MCF 10A (cell line): Measurements from ENCODE around the gene FZD8. TPM values are rescaled to one million over a fixed set of nuclear protein-coding genes. Genes with fewer than 3 reads are reported as not detected.

Source experiments
- BruUV-seq: library from RNA; stranded (reverse); fragments of 400-500 nt; replicated peaks from 2 replicates; lab custom pipeline; 2021; lab: Mats Ljungman, UMichigan
- CTCF ChIA-PET: fragments of 300-600 bp; sonication (Branson Sonifier 250); formaldehyde crosslinking; extraction: SDS; loops from one replicate; lab custom pipeline; 2021; ENCODE audit warnings: antibody characterized with exemption, inconsistent platforms; lab: Yijun Ruan, JAX
- POLR2A ChIA-PET: fragments of 300-600, 350-650 bp; sonication (Branson Sonifier 250); formaldehyde crosslinking; extraction: SDS; loops from one replicate; lab custom pipeline; 2020; ENCODE audit warnings: antibody characterized with exemption, inconsistent platforms; lab: Yijun Ruan, JAX
- DNase-seq: peaks from one replicate; pipeline ENCODE4 v3.0.0-alpha.2; 2018; ENCODE audit not compliant: unreplicated experiment
- H3K27ac Mint-ChIP-seq: one replicate; pipeline ENCODE4 v1.8.0; 2022; ENCODE audit warnings: mild to moderate bottlenecking, low read depth, mixed read lengths; ENCODE audit not compliant: unreplicated experiment
- H3K27me3 Mint-ChIP-seq: one replicate; pipeline ENCODE4 v1.8.0; 2022; ENCODE audit warnings: mixed read lengths; ENCODE audit not compliant: insufficient read depth, unreplicated experiment
- H3K36me3 Mint-ChIP-seq: one replicate; pipeline ENCODE4 v1.8.0; 2022; ENCODE audit warnings: mild to moderate bottlenecking, moderate library complexity, mixed read lengths; ENCODE audit not compliant: insufficient read depth, unreplicated experiment
- H3K4me1 Mint-ChIP-seq: one replicate; pipeline ENCODE4 v1.8.0; 2022; ENCODE audit warnings: mixed read lengths; ENCODE audit not compliant: insufficient read depth, unreplicated experiment
- H3K4me3 Mint-ChIP-seq: one replicate; pipeline ENCODE4 v1.8.0; 2022; ENCODE audit warnings: mild to moderate bottlenecking, moderate library complexity, mixed read lengths; ENCODE audit not compliant: unreplicated experiment
- H3K9me3 Mint-ChIP-seq: one replicate; pipeline ENCODE4 v1.8.0; 2022; ENCODE audit warnings: mixed read lengths; ENCODE audit not compliant: unreplicated experiment
- CTCF ChIP-seq: fragments of 200-600 bp; IDR thresholded peaks from one replicate; pipeline ENCODE4 v1.8.0; 2022; ENCODE audit warnings: antibody characterized with exemption, mild to moderate bottlenecking; ENCODE audit not compliant: unreplicated experiment
- intact Hi-C: fragments of 100-400 bp; cut with micrococcal nuclease; formaldehyde crosslinking; loops from 2 replicates; pipeline ENCODE4 v1.14.1; 2022
- total RNA-seq: library from RNA; stranded (reverse); gene quantifications from 2 replicates; pipeline ENCODE4 v1.2.3, GENCODE V29; 2022

The FZD8 gene
- total RNA-seq, 1 experiment from 2014 or later = 9.8 TPM

- no peak for DNase-seq
- no TSS peak for BruUV-seq
- H3K9me3 Mint-ChIP-seq = no peaks in the 10 kb centered on the region
- H3K27ac Mint-ChIP-seq = no peak overlapping the region
- H3K36me3 Mint-ChIP-seq = no peaks in the 10 kb centered on the region
- no peaks in the 10 kb centered on the region for H3K27me3 Mint-ChIP-seq
- H3K4me1 Mint-ChIP-seq = no peaks in the 10 kb centered on the region
- no peak overlapping the region for H3K4me3 Mint-ChIP-seq
- CTCF ChIA-PET = no interaction called here
- POLR2A ChIA-PET = interaction anchor here (0.6 kb wide), 1 partner anchor 48 kb away, joined by 3 read pairs; no protein-coding TSS in a partner anchor
- intact Hi-C loops = no loop called here
- no peak for TF ChIP-seq CTCF
Observed at GRCh38 chr10:35659456-35659855, 17.4 kb upstream of the FZD8 start.

- Mint-ChIP-seq H3K9me3 (no peaks in the 10 kb centered on the region), H3K27ac (no peak overlapping the region), H3K27me3 (no peaks in the 10 kb centered on the region), H3K4me1 (no peaks in the 10 kb centered on the region), H3K4me3 (no peak overlapping the region), H3K36me3 (no peaks in the 10 kb centered on the region)
- DNase-seq = no peak
- ChIA-PET POLR2A (no interaction called here), CTCF (interaction anchor here (0.6 kb wide), 1 partner anchor 805 kb away, joined by 3 read pairs; no protein-coding TSS in a partner anchor)
- BruUV-seq = no TSS peak
- intact Hi-C loops = no loop called here
- TF ChIP-seq CTCF = no peak
Observed at GRCh38 chr10:35657621-35658020, 15.5 kb upstream of the FZD8 start.

GRCh38 chr10:35652824-35653223 is 10.7 kb upstream of the FZD8 start:
- DNase-seq = no peak
- Mint-ChIP-seq H3K36me3 (no peaks in the 10 kb centered on the region), H3K4me1 (no peaks in the 10 kb centered on the region), H3K9me3 (no peaks in the 10 kb centered on the region), H3K4me3 (no peak overlapping the region), H3K27ac (peak overlapping the region; percentile 29), H3K27me3 (no peaks in the 10 kb centered on the region)
- intact Hi-C loops = no loop called here
- ChIA-PET CTCF (interaction anchor here (0.8 kb wide), 1 partner anchor 132 kb away, joined by 3 read pairs; no protein-coding TSS in a partner anchor), POLR2A (no interaction called here)
- BruUV-seq = no TSS peak
- TF ChIP-seq CTCF = no peak

GRCh38 chr10:35650894-35651293 is 8.8 kb upstream of the FZD8 start:
- POLR2A ChIA-PET = interaction anchor here (0.6 kb wide), 1 partner anchor 1188 kb away, joined by 3 read pairs; no protein-coding TSS in a partner anchor
- Mint-ChIP-seq H3K36me3 (no peaks in the 10 kb centered on the region), H3K4me3 (no peak overlapping the region), H3K9me3 (no peaks in the 10 kb centered on the region), H3K4me1 (no peaks in the 10 kb centered on the region), H3K27ac (no peak overlapping the region), H3K27me3 (no peaks in the 10 kb centered on the region)
- no peak for TF ChIP-seq CTCF
- DNase-seq = no peak
- intact Hi-C loops = no loop called here
- CTCF ChIA-PET = interaction anchor here (0.5 to 1.0 kb wide), 2 partner anchors 16 to 114 kb away, joined by 3 to 4 read pairs; no protein-coding TSS in a partner anchor
- no TSS peak for BruUV-seq
